ENCODE measurements around the gene TDRD7. TPM values are rescaled to one million over a fixed set of nuclear protein-coding genes. Genes with fewer than 3 reads are reported as not detected.

Gene TDRD7
- polyA plus RNA-seq, 1 donor from 2014 or later: 9.7 TPM

DNA sequence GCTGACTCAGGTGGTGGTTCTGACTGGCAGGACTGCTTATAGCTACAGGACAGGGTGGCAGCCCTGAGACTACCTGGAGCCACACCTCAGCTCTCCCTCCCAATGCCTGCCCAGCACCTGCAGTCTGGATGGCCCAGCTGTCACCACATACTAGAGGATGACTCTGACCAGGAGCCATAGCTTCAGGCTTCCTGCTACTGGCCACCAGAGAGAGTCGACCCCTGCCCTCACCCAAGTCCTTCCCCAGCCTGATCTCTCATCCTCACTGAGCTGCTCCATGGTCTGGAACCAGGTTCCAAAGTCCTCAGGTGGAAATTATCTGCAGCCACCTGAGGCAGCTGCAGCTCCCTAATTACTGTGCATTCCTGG is 25.6 kb upstream of the TDRD7 start:
- no peaks in the 10 kb centered on the region for H3F3A ChIP-seq (ENCODE audit: insufficient read depth, low read length, poor library complexity, severe bottlenecking)
- H4K20me1 ChIP-seq (ENCODE audit: insufficient read depth): no peaks in the 10 kb centered on the region
- no peaks in the 10 kb centered on the region for H3K27me3 ChIP-seq (ENCODE audit: insufficient read depth, low read depth, low read length)
- no peak overlapping the region for H3K9ac ChIP-seq (ENCODE audit: low read length)
- H2AFZ ChIP-seq (ENCODE audit: low read depth, low read length): no peak overlapping the region
- TF ChIP-seq, protein P1, sequence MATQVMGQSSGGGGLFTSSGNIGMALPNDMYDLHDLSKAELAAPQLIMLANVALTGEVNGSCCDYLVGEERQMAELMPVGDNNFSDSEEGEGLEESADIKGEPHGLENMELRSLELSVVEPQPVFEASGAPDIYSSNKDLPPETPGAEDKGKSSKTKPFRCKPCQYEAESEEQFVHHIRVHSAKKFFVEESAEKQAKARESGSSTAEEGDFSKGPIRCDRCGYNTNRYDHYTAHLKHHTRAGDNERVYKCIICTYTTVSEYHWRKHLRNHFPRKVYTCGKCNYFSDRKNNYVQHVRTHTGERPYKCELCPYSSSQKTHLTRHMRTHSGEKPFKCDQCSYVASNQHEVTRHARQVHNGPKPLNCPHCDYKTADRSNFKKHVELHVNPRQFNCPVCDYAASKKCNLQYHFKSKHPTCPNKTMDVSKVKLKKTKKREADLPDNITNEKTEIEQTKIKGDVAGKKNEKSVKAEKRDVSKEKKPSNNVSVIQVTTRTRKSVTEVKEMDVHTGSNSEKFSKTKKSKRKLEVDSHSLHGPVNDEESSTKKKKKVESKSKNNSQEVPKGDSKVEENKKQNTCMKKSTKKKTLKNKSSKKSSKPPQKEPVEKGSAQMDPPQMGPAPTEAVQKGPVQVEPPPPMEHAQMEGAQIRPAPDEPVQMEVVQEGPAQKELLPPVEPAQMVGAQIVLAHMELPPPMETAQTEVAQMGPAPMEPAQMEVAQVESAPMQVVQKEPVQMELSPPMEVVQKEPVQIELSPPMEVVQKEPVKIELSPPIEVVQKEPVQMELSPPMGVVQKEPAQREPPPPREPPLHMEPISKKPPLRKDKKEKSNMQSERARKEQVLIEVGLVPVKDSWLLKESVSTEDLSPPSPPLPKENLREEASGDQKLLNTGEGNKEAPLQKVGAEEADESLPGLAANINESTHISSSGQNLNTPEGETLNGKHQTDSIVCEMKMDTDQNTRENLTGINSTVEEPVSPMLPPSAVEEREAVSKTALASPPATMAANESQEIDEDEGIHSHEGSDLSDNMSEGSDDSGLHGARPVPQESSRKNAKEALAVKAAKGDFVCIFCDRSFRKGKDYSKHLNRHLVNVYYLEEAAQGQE (IDR thresholded peaks at IDR 0.05; ENCODE audit: borderline replicate concordance): no peak
- TF ChIP-seq MXI1 (conservative IDR thresholded peaks at IDR 0.05; ENCODE audit: poor library complexity, severe bottlenecking) (no peak), SMC3 (conservative IDR thresholded peaks at IDR 0.05; ENCODE audit: poor library complexity) (no peak), TAF1 (IDR thresholded peaks at IDR 0.05; ENCODE audit: low read depth) (no peak), EP300 (conservative IDR thresholded peaks at IDR 0.05; ENCODE audit: poor library complexity, severe bottlenecking) (no peak), RAD21 (conservative IDR thresholded peaks at IDR 0.05) (no peak), POLR2AphosphoS5 (IDR thresholded peaks at IDR 0.05) (no peak), EZH2 (IDR thresholded peaks at IDR 0.05; ENCODE audit: borderline replicate concordance, insufficient read depth, low read length, poor library complexity, severe bottlenecking) (no peak)
- TF ChIP-seq, protein P2, sequence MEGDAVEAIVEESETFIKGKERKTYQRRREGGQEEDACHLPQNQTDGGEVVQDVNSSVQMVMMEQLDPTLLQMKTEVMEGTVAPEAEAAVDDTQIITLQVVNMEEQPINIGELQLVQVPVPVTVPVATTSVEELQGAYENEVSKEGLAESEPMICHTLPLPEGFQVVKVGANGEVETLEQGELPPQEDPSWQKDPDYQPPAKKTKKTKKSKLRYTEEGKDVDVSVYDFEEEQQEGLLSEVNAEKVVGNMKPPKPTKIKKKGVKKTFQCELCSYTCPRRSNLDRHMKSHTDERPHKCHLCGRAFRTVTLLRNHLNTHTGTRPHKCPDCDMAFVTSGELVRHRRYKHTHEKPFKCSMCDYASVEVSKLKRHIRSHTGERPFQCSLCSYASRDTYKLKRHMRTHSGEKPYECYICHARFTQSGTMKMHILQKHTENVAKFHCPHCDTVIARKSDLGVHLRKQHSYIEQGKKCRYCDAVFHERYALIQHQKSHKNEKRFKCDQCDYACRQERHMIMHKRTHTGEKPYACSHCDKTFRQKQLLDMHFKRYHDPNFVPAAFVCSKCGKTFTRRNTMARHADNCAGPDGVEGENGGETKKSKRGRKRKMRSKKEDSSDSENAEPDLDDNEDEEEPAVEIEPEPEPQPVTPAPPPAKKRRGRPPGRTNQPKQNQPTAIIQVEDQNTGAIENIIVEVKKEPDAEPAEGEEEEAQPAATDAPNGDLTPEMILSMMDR (IDR thresholded peaks at IDR 0.05; ENCODE audit: poor library complexity, severe bottlenecking): no peak
- no peak overlapping the region for H3K4me2 ChIP-seq (ENCODE audit: low read length)
- no peaks in the 10 kb centered on the region for H3K9me3 ChIP-seq (ENCODE audit: low read length)
- H3K4me3 ChIP-seq (ENCODE audit: low read length): no peak overlapping the region
- H3K79me2 ChIP-seq (replicated peaks; ENCODE audit: insufficient read depth, low read length): no peaks in the 10 kb centered on the region
- H3K9me2 ChIP-seq (ENCODE audit: insufficient read depth, low read length): no peaks in the 10 kb centered on the region
- H3K27ac ChIP-seq (ENCODE audit: low read length): no peak overlapping the region
- H3K36me3 ChIP-seq (ENCODE audit: insufficient read depth, low read length): no peaks in the 10 kb centered on the region

DNA sequence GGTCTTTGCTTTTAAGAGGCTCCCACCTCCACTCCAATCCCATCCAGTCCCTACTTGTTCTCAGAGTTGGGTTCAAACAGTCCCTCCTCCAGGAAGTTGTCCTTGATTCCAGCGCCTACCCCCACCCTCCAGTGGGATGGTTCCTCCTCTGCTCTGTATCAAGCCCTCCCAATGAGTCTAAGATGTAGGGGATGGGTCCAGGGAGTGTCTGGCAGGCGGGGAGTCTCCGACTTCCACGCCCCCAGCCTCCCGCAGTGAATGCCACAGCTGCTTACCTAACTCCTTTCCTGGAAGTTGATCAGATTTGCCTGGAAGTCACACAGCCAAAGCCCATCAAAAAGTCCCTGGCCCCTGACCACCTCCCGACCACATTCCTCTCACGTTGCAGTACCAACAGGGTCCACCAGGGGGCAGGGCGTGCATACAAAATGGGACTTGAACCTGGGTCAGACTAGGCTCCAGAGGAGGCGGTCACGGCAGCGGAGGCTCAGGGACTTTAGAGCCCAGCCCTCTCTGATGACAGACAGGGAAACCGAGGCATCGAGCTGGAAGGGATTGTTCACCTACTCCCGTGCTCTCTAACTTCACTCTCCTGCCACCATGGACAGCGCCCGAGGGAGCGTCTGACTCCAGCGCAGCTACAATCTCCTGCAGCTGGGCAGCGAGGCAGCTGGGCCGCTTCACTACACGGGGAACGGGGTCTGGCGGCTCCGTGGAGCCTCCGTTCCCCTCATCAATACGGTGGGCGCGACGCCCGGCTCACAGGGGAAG is 25.0 kb upstream of the TDRD7 start:
- TF ChIP-seq SMC3 (conservative IDR thresholded peaks at IDR 0.05; ENCODE audit: poor library complexity): peak; percentile 69
- TF ChIP-seq EP300 (conservative IDR thresholded peaks at IDR 0.05; ENCODE audit: poor library complexity, severe bottlenecking): no peak
- TF ChIP-seq MXI1 (conservative IDR thresholded peaks at IDR 0.05; ENCODE audit: poor library complexity, severe bottlenecking): no peak
- TF ChIP-seq RAD21 (conservative IDR thresholded peaks at IDR 0.05): peak; percentile 64
- TF ChIP-seq, protein P2 (IDR thresholded peaks at IDR 0.05; ENCODE audit: poor library complexity, severe bottlenecking): peak; percentile 74
- Histone ChIP-seq H3F3A (ENCODE audit: insufficient read depth, low read length, poor library complexity, severe bottlenecking) (no peaks in the 10 kb centered on the region), H3K4me2 (ENCODE audit: low read length) (no peak overlapping the region), H3K79me2 (replicated peaks; ENCODE audit: insufficient read depth, low read length) (no peaks in the 10 kb centered on the region), H3K9ac (ENCODE audit: low read length) (no peak overlapping the region), H3K27ac (ENCODE audit: low read length) (no peak overlapping the region), H3K9me2 (ENCODE audit: insufficient read depth, low read length) (no peaks in the 10 kb centered on the region), H3K9me3 (ENCODE audit: low read length) (no peaks in the 10 kb centered on the region), H3K27me3 (ENCODE audit: insufficient read depth, low read depth, low read length) (no peaks in the 10 kb centered on the region), H3K4me3 (ENCODE audit: low read length) (no peak overlapping the region), H4K20me1 (ENCODE audit: insufficient read depth) (no peaks in the 10 kb centered on the region), H3K36me3 (ENCODE audit: insufficient read depth, low read length) (no peaks in the 10 kb centered on the region), H2AFZ (ENCODE audit: low read depth, low read length) (no peak overlapping the region)
